Neural cell (in vitro differentiated cells): ENCODE data around the gene GAS1. TPM values are rescaled to one million over a fixed set of nuclear protein-coding genes. Genes with fewer than 3 reads are reported as not detected.

Source experiments
- H2AFZ ChIP-seq: fragments of 200-600, 300-800 bp; sonication (generic), shearing (Covaris generic); 2 replicates; pipeline ENCODE4 v1.6.0; 2014; ENCODE audit warnings: low read depth, mild to moderate bottlenecking, antibody characterized with exemption, low read length, moderate library complexity
- H3F3A ChIP-seq: fragments of 200-600 bp; shearing (Covaris generic); 2 replicates; pipeline ENCODE4 v1.6.1; 2016; ENCODE audit warnings: mild to moderate bottlenecking, moderate library complexity, mixed read lengths, antibody characterized with exemption, low read length; ENCODE audit not compliant: insufficient read depth, poor library complexity, severe bottlenecking
- H3K27ac ChIP-seq: fragments of 200-600, 300-800 bp; sonication (generic), shearing (Covaris generic); 2 replicates; pipeline ENCODE4 v1.5.1; 2014; ENCODE audit warnings: mild to moderate bottlenecking, low read length, moderate library complexity
- H3K27me3 ChIP-seq: fragments of 300-800, 200-600 bp; sonication (generic), shearing (Covaris generic); 2 replicates; pipeline ENCODE4 v1.6.0; 2014; ENCODE audit warnings: mild to moderate bottlenecking, low read depth, low read length, moderate library complexity; ENCODE audit not compliant: insufficient read depth
- H3K36me3 ChIP-seq: fragments of 300-800, 200-600 bp; sonication (generic), shearing (Covaris generic); 2 replicates; pipeline ENCODE4 v1.5.1; 2014; ENCODE audit warnings: mild to moderate bottlenecking, antibody characterized with exemption, low read length, moderate library complexity; ENCODE audit not compliant: insufficient read depth
- H3K4me2 ChIP-seq: fragments of 300-800, 200-600 bp; sonication (generic), shearing (Covaris generic); 2 replicates; pipeline ENCODE4 v1.6.0; 2014; ENCODE audit warnings: mild to moderate bottlenecking, low read length
- H3K4me3 ChIP-seq: fragments of 300-800, 200-600 bp; sonication (generic), shearing (Covaris generic); 2 replicates; pipeline ENCODE4 v1.5.1; 2014; ENCODE audit warnings: mild to moderate bottlenecking, low read length, moderate library complexity
- H3K79me2 ChIP-seq: fragments of 200-600 bp; shearing (Covaris generic); replicated peaks from 2 replicates; pipeline ENCODE4 v1.6.0; 2014; ENCODE audit warnings: mild to moderate bottlenecking, low read length, moderate library complexity; ENCODE audit not compliant: insufficient read depth
- H3K9ac ChIP-seq: fragments of 300-800, 200-600 bp; sonication (generic), shearing (Covaris generic); 2 replicates; pipeline ENCODE4 v1.6.1; 2016; ENCODE audit warnings: mild to moderate bottlenecking, low read length, mixed read lengths
- H3K9me2 ChIP-seq: fragments of 200-600 bp; shearing (Covaris generic); 2 replicates; pipeline ENCODE4 v1.6.1; 2016; ENCODE audit warnings: mild to moderate bottlenecking, low read length, mixed read lengths; ENCODE audit not compliant: insufficient read depth
- H3K9me3 ChIP-seq: fragments of 200-600, 300-800 bp; sonication (generic), shearing (Covaris generic); 2 replicates; pipeline ENCODE4 v1.6.1; 2016; ENCODE audit warnings: mild to moderate bottlenecking, mixed run types, low read length, moderate library complexity, mixed read lengths
- H4K20me1 ChIP-seq: fragments of 200-600 bp; shearing (Covaris generic); 2 replicates; pipeline ENCODE4 v1.6.1; 2016; ENCODE audit warnings: mild to moderate bottlenecking, mixed run types; ENCODE audit not compliant: insufficient read depth
- EP300 ChIP-seq: fragments of 450-650 bp; conservative IDR thresholded peaks from 2 replicates; pipeline ENCODE4 v1.6.1; 2014; ENCODE audit warnings: antibody characterized with exemption, mild to moderate bottlenecking, moderate library complexity; ENCODE audit not compliant: poor library complexity, severe bottlenecking
- EZH2 ChIP-seq: fragments of 200-600, 300-800 bp; shearing (Covaris generic), sonication (generic); IDR thresholded peaks from 2 replicates; pipeline ENCODE4 v1.6.1; 2014; ENCODE audit warnings: antibody characterized with exemption, low read length, borderline replicate concordance, mild to moderate bottlenecking; ENCODE audit not compliant: insufficient read depth, poor library complexity, severe bottlenecking
- MXI1 ChIP-seq: fragments of 450-650 bp; conservative IDR thresholded peaks from 2 replicates; pipeline ENCODE4 v1.6.1; 2014; ENCODE audit warnings: antibody characterized with exemption, mild to moderate bottlenecking; ENCODE audit not compliant: poor library complexity, severe bottlenecking
- POLR2AphosphoS5 ChIP-seq: IDR thresholded peaks from 2 replicates; pipeline ENCODE4 v1.6.1; 2012
- RAD21 ChIP-seq: fragments of 450-650 bp; conservative IDR thresholded peaks from 2 replicates; pipeline ENCODE4 v1.6.1; 2014; ENCODE audit warnings: antibody characterized with exemption, mild to moderate bottlenecking, moderate library complexity
- SMC3 ChIP-seq: fragments of 450-650 bp; conservative IDR thresholded peaks from 2 replicates; pipeline ENCODE4 v1.6.1; 2014; ENCODE audit warnings: antibody characterized with exemption, mild to moderate bottlenecking, moderate library complexity; ENCODE audit not compliant: poor library complexity
- TAF1 ChIP-seq: IDR thresholded peaks from 2 replicates; pipeline ENCODE4 v1.6.1; 2012; ENCODE audit warnings: low read depth
- polyA plus RNA-seq: library from polyadenylated mRNA; depleted of rRNA; stranded (reverse); fragments of >200 nt; gene quantifications from 2 replicates; pipeline ENCODE4 v1.2.3, GENCODE V29; 2014
- TF ChIP-seq, protein P1 (sequence below): fragments of 450-650 bp; IDR thresholded peaks from 2 replicates; pipeline ENCODE4 v1.5.1; 2014; ENCODE audit warnings: antibody characterized with exemption, mild to moderate bottlenecking, moderate library complexity; ENCODE audit not compliant: poor library complexity, severe bottlenecking
- TF ChIP-seq, protein P2 (sequence below): IDR thresholded peaks from 2 replicates; pipeline ENCODE4 v1.6.1; 2012; ENCODE audit warnings: borderline replicate concordance

GAS1 gene
- polyA plus RNA-seq, 1 donor from 2014 or later = 1.4 TPM

DNA sequence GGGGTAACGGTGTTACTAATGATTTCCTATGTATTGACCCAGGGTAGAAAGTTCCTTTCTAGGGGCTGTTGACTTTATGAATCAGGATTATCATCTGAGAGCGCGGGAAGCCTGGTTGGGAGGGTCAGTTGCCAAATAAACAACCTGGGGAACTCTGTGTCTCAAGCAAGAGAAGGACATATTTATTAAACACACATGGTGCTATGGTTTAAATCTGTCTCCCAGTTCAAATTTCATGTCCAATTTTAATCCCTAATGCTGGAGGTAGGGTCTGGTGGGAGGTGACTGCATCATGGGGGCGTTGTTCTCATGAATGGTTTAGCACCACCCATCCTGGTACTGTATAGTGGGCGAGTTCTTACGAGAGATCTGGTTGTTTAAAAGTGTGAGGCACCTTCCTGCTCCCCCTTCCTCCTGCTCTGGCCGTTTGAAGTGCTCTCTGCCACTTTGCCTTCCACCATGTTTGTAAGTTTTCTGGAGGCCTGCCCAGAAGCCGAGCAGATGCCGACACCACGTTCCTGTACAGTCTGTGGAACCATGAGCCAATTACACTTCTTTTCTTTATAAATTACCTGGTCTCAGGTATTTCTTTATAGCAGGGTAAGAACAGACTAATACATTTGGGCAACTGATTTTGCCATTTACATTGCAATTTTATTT, 19.7 kb upstream of the GAS1 start:
- no peak overlapping the region for H3K4me2 ChIP-seq

DNA sequence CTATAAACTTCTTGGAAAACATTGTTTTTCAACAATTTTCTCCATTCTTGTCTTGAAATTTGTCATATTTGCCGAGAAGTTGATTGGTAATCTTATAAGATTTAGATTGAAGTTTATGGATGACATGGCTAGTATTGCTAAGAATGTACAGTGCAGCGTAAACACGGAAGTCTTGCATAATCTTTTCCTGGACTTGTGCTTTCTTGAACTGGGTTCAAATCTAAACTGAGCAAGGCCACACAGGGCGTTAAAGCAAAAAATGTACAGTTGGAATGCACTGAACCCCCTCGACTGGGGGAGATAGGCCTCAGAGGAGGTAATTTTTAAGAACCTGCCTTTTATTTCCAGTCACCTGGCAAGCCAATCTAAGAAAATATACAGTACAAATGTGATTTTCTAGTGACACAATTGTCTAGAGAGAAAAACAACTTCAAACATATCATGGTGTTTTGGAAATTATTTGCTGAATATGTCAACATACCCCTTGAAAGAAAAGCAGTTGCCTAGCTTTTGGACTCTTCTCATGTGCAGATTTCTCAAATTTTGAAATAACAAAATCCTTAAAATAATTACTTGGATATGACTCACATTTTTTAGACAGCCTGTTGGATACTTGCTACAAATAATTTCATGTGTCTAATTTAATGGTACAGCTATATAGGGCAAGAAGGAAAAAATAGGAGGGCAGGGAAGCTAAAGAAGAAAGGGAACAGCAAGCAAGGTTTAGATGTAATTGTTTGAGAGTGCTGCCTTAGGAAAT, 18.5 kb upstream of the GAS1 start:
- Histone ChIP-seq H3K4me3 (no peak overlapping the region), H3K27ac (no peak overlapping the region), H3K27me3 (no peaks in the 10 kb centered on the region), H3K9me3 (no peaks in the 10 kb centered on the region), H3K4me2 (no peak overlapping the region), H4K20me1 (no peaks in the 10 kb centered on the region), H3F3A (no peaks in the 10 kb centered on the region), H3K9me2 (no peaks in the 10 kb centered on the region), H3K9ac (no peak overlapping the region), H3K36me3 (no peaks in the 10 kb centered on the region), H2AFZ (no peak overlapping the region), H3K79me2 (no peaks in the 10 kb centered on the region)
- TF ChIP-seq SMC3 (no peak), MXI1 (no peak), POLR2AphosphoS5 (no peak), RAD21 (no peak), TAF1 (no peak), EZH2 (no peak), EP300 (no peak)
- TF ChIP-seq, protein P1, sequence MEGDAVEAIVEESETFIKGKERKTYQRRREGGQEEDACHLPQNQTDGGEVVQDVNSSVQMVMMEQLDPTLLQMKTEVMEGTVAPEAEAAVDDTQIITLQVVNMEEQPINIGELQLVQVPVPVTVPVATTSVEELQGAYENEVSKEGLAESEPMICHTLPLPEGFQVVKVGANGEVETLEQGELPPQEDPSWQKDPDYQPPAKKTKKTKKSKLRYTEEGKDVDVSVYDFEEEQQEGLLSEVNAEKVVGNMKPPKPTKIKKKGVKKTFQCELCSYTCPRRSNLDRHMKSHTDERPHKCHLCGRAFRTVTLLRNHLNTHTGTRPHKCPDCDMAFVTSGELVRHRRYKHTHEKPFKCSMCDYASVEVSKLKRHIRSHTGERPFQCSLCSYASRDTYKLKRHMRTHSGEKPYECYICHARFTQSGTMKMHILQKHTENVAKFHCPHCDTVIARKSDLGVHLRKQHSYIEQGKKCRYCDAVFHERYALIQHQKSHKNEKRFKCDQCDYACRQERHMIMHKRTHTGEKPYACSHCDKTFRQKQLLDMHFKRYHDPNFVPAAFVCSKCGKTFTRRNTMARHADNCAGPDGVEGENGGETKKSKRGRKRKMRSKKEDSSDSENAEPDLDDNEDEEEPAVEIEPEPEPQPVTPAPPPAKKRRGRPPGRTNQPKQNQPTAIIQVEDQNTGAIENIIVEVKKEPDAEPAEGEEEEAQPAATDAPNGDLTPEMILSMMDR = no peak
- TF ChIP-seq, protein P2, sequence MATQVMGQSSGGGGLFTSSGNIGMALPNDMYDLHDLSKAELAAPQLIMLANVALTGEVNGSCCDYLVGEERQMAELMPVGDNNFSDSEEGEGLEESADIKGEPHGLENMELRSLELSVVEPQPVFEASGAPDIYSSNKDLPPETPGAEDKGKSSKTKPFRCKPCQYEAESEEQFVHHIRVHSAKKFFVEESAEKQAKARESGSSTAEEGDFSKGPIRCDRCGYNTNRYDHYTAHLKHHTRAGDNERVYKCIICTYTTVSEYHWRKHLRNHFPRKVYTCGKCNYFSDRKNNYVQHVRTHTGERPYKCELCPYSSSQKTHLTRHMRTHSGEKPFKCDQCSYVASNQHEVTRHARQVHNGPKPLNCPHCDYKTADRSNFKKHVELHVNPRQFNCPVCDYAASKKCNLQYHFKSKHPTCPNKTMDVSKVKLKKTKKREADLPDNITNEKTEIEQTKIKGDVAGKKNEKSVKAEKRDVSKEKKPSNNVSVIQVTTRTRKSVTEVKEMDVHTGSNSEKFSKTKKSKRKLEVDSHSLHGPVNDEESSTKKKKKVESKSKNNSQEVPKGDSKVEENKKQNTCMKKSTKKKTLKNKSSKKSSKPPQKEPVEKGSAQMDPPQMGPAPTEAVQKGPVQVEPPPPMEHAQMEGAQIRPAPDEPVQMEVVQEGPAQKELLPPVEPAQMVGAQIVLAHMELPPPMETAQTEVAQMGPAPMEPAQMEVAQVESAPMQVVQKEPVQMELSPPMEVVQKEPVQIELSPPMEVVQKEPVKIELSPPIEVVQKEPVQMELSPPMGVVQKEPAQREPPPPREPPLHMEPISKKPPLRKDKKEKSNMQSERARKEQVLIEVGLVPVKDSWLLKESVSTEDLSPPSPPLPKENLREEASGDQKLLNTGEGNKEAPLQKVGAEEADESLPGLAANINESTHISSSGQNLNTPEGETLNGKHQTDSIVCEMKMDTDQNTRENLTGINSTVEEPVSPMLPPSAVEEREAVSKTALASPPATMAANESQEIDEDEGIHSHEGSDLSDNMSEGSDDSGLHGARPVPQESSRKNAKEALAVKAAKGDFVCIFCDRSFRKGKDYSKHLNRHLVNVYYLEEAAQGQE = no peak

More for the DNA sequence above, 19.7 kb upstream of the GAS1 start:
- Histone ChIP-seq H3K4me3 (no peak overlapping the region), H3F3A (no peaks in the 10 kb centered on the region), H3K27me3 (no peaks in the 10 kb centered on the region), H3K79me2 (no peaks in the 10 kb centered on the region), H3K9me2 (no peaks in the 10 kb centered on the region), H4K20me1 (no peaks in the 10 kb centered on the region), H3K36me3 (no peaks in the 10 kb centered on the region), H3K9me3 (no peaks in the 10 kb centered on the region), H3K27ac (no peak overlapping the region), H2AFZ (no peak overlapping the region), H3K9ac (no peak overlapping the region)
- TF ChIP-seq SMC3 = no peak
